Pancreas (tissue), 10 donors: ENCODE data around the gene GPR152. TPM values are rescaled to one million over a fixed set of nuclear protein-coding genes. Genes with fewer than 3 reads are reported as not detected.

ENCODE experiments used
- ATAC-seq, 4 donors: fragments of 200-7000 bp; cut with Tn5 transposase; one replicate each; pipeline versions ENCODE4 v1.8.0 to v1.9.1; 2020; ENCODE audit warnings: mild to moderate bottlenecking in 4 of 4, moderate library complexity in 4 of 4
- DNase-seq, 6 donors: peaks; one replicate each; pipeline ENCODE4 v3.0.0-alpha.2; 2020
- FAIRE-seq: peaks from 2 replicates; lab custom pipeline; 2012; peaks lifted over from hg19 to GRCh38; lab: Jason Lieb, UNC
- H3K27ac ChIP-seq, 4 donors: fragments of 200-600 bp; sonication (generic); 1 replicate in 3 of 4; 2 replicates in 1 of 4; pipeline versions ENCODE4 v1.5.0 to v1.8.0; 2020
- H3K27me3 ChIP-seq, 4 donors: fragments of 200-600 bp; one replicate each; pipeline ENCODE4 v1.8.0; 2021
- H3K36me3 ChIP-seq, 3 donors: fragments of 200-600 bp; sonication (generic) in 1 of 3; one replicate each; pipeline versions ENCODE4 v1.5.0 to v1.8.0; 2020 to 2021
- H3K4me1 ChIP-seq, 3 donors: fragments of 200-600 bp; one replicate each; pipeline ENCODE4 v1.8.0; 2021
- H3K4me3 ChIP-seq, 4 donors: fragments of 200-600 bp; sonication (generic) in 2 of 4; one replicate each; pipeline versions ENCODE4 v1.5.0 to v1.8.0; 2020 to 2021
- H3K9me3 ChIP-seq, 4 donors: fragments of 200-600 bp; one replicate each; pipeline ENCODE4 v1.8.0; 2021
- CTCF ChIP-seq, 4 donors: fragments of 200-600 bp; sonication (generic) in 3 of 4; IDR thresholded peaks; one replicate each; pipeline versions ENCODE4 v1.5.0 to v1.8.0; 2021; ENCODE audit warnings: antibody characterized with exemption in 4 of 4
- WGBS, 2 donors: extraction: QIAGEN DNeasy Blood & Tissue Kit; methylation state at CpG; one replicate each; pipeline ENCODE4 v1.1.7; 2013; 5-methylcytosine and 5-hydroxymethylcytosine counted together
- intact Hi-C, 3 donors: fragments of 100-400 bp; cut with DNase I; formaldehyde crosslinking; loops; one replicate each; pipeline versions ENCODE4 v1.11.1 to v1.14.2; 2022
- polyA plus RNA-seq, 2 donors: library from polyadenylated mRNA; stranded (reverse); fragments of 200-250 nt; gene quantifications; one replicate each; pipeline ENCODE4 v1.2.3, GENCODE V29; 2013
- total RNA-seq, 6 donors: library from RNA; stranded (reverse); fragmentation: NEBNext Ultra II Directional in 4 of 6; extraction: Animal tissue kit (Norgen Biotek cat#: 25700) in 4 of 6; gene quantifications; one replicate each; pipeline versions ENCODE4 v1.2.1 to v1.2.4, GENCODE V29; 2021 to 2023
- donor health status: healthy with polysubstance abuse.
- donor health status: DM: no; HTN: no; CAD: no; lungs with moderate emphysema.
- donor health status: DM: no; HTN: no; CAD: no.
- donor health status: control.
- donor health status: control.
- donor health status: Bipolar disorder and iron deficiency.
- donor health status: DM: yes; HTN: yes; CAD: no.
- donor health status: DM: no; HTN: no; CAD: no.
- donor health status: DM: no; HTN: no; CAD: no.
- donor health status: DM: yes; HTN: yes; CAD: no.

GPR152 gene
- total and polyA plus RNA-seq, 8 donors, result not detected

GRCh38 chr11:67417425-67417824, 35.1 kb downstream of the GPR152 start:
- 85 to 88% methylated on average over 11 to 12 of the region's 12 CpGs for WGBS, 2 donors
- H3K27me3 ChIP-seq, result no peaks in the 10 kb centered on the region
- H3K4me1 ChIP-seq, result peaks cover 0 to 14% (median 13%) of the 10 kb centered on the region in 3 donors
- ATAC-seq, result no peak
- intact Hi-C loops, result loop anchor here in 1 of 3 donors (10.0 kb wide), 1 partner anchor 87 kb away; the partner anchor contains the start of genes CDK2AP2 and PITPNM1
- H3K36me3 ChIP-seq, result no peaks in the 10 kb centered on the region
- H3K27ac ChIP-seq, result no peak overlapping the region
- H3K9me3 ChIP-seq, result no peaks in the 10 kb centered on the region
- DNase-seq, result peak in 2 of 6 donors; percentile 63 to 85
- FAIRE-seq, result no peak
- no peak for TF ChIP-seq CTCF (IDR thresholded peaks at IDR 0.05)
- H3K4me3 ChIP-seq, result no peak overlapping the region

DNA sequence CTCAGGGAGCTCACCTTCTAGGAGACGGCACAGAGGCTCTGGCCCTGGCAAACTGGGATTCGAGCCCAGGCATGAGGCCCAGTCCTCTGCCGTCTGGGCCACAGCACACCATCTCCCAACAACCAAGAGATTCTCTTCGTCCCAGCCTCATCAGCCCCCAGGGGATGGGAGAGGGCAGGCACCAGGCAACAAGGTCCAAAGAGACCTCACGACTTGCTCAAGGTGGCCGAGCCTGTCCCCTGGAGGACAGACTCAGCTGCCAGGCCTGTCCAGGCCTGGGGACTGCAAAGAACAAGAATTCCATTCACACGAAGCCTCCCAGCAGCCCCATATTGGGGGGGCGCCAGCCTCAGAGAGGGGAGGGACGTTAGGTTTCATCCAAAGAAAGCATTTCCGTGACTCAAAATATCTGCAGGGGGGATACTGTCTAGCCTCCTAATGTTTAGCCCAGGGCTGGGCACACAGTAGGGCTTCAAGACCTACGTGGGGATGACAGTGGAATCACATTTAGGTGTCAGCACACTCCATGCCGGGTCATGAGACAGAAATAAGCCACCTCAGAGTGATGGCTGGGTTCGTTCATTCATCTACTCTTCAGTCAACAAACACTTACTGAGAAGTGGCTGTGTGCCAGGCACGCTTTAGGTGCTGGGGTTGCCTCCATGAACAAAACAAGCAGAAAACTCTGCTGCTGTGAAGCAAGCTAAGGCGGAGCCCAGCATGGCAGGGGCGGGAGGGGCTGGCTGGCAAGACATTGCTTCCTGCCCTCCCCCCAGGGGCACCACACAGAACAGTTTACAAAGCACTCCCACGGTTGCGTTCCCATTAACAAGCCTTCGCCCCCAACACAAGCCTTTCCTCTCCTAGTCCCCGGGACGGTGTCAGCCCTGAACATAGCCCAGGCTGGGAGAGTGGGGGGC, 35.9 kb downstream of the GPR152 start:
- Histone ChIP-seq H3K27ac (no peak overlapping the region), H3K9me3 (no peaks in the 10 kb centered on the region), H3K4me3 (no peak overlapping the region), H3K36me3 (no peaks in the 10 kb centered on the region), H3K4me1 (peaks cover 0 to 14% (median 13%) of the 10 kb centered on the region in 3 donors), H3K27me3 (no peaks in the 10 kb centered on the region)
- no peak for TF ChIP-seq CTCF (IDR thresholded peaks at IDR 0.05)
- intact Hi-C loops, result loop anchor here in 1 of 3 donors (10.0 kb wide), 1 partner anchor 88 kb away; the partner anchor contains the start of genes CDK2AP2 and PITPNM1
- peak in 2 of 6 donors; percentile 68 to 74 for DNase-seq
- no peak for ATAC-seq
- FAIRE-seq, result no peak
- 61 to 64% methylated on average over 19 to 21 of the region's 21 CpGs for WGBS, 2 donors

- Histone ChIP-seq H3K36me3 (no peaks in the 10 kb centered on the region), H3K4me3 (peak within 1 kb of the TSS; percentile 12 to 44 (median 28)), H3K27me3 (no peaks in the 10 kb centered on the region), H3K4me1 (peaks cover 0 to 14% (median 13%) of the 10 kb centered on the region in 3 donors), H3K9me3 (no peaks in the 10 kb centered on the region), H3K27ac (no peak within 1 kb of the TSS)
- WGBS, 2 donors, result 2 to 5% methylated on average over 22 to 67 of the region's 67 CpGs
- ATAC-seq (peak in 2 of 4 donors; percentile 18 to 34), DNase-seq (peak in 4 of 6 donors; percentile 46 to 86 (median 63)), FAIRE-seq (no peak)
- no peak for TF ChIP-seq CTCF (IDR thresholded peaks at IDR 0.05)
- intact Hi-C loops, result loop anchor here in 1 of 3 donors (10.0 kb wide), 1 partner anchor 89 kb away; the partner anchor contains the start of genes CDK2AP2 and PITPNM1
These were observed 36.8 kb downstream of the GPR152 start, which contains the start of gene CARNS1 for GRCh38 chr11:67415501-67416304. Gene CARNS1 (plus strand): TSS chr11:67415678. CDS start chr11:67416200, 522 bp downstream.

DNA sequence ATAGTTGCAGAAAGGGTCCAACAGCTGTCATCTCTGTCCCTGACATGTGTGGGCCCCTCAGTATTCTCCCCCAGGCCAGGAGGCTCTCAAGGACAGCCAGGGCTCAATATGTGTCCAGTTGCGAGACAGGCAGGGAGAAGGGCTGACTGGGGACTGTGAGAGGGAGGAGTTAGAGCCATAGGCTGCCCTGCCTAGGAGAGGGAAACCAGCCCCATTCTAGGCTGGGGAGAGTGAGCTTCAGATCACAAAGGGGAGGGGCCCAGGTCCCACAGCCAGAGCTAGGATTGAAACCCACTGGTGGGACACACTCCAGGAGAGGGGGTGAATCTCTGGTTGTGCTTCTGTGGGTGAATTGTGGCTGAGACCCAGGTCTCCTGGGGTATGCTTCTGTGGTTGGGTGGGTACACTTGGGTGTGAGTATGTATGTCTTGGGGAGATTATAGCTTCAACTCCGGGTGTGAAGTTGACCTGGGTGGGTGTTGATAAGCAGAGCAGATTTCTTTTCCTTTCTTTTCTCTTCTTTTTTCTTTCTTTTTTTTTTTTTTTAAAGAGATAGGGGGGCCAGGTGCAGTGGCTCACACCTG, 39.2 kb downstream of the GPR152 start:
- Histone ChIP-seq H3K9me3 (no peaks in the 10 kb centered on the region), H3K27me3 (no peaks in the 10 kb centered on the region), H3K27ac (no peak overlapping the region), H3K36me3 (no peaks in the 10 kb centered on the region), H3K4me1 (peaks cover 0 to 2% (median 0%) of the 10 kb centered on the region in 3 donors), H3K4me3 (no peak overlapping the region)
- ATAC-seq (no peak), DNase-seq (no peak), FAIRE-seq (no peak)
- TF ChIP-seq CTCF (IDR thresholded peaks at IDR 0.05), result no peak
- intact Hi-C loops, result loop anchor here in 1 of 3 donors (10.0 kb wide), 1 partner anchor 91 kb away; the partner anchor contains the start of genes CDK2AP2 and PITPNM1
- WGBS, 2 donors, result 36 to 39% methylated on average over 2 of the region's 2 CpGs
